ENCODE data around the gene GPR4.
"Not testable (repeated sequence)": the region's sequence is repeated elsewhere in the genome, so short reads cannot be mapped to it uniquely, and the experiment has no call there.

Gene GPR4

GRCh38 chr19:45601524-45602374, at the start of gene GPR4:
GPR4 (minus strand) TSS chr19:45602212; CDS start chr19:45591866, 10,346 bp downstream.
- no peak for DNase-seq (ENCODE audit: low spot score)

- DNase-seq (ENCODE audit: low spot score) = no peak
Observed at GRCh38 chr19:45650722-45651121, 48.7 kb upstream of the GPR4 start.

- no peak for DNase-seq (ENCODE audit: low spot score)
Observed at GRCh38 chr19:45646345-45646698, 44.3 kb upstream of the GPR4 start.

- DNase-seq (ENCODE audit: low spot score) = no peak
Observed at GRCh38 chr19:45645631-45646344, 43.8 kb upstream of the GPR4 start.

GRCh38 chr19:45645068-45645630, 43.1 kb upstream of the GPR4 start:
- DNase-seq (ENCODE audit: low spot score) = no peak

- no peak for DNase-seq (ENCODE audit: low spot score)
Observed at GRCh38 chr19:45643927-45644771, 42.1 kb upstream of the GPR4 start.

GRCh38 chr19:45643024-45643926, 41.3 kb upstream of the GPR4 start:
- peak; percentile 80 for DNase-seq (ENCODE audit: low spot score)

GRCh38 chr19:45641274-45642105, 39.5 kb upstream of the GPR4 start:
- DNase-seq (ENCODE audit: low spot score) = peak; percentile 97

- peak; percentile 60 for DNase-seq (ENCODE audit: low spot score)
Observed at GRCh38 chr19:45640849-45641273, 38.8 kb upstream of the GPR4 start.

- peak; percentile 51 for DNase-seq (ENCODE audit: low spot score)
Observed at GRCh38 chr19:45638930-45639729, 37.1 kb upstream of the GPR4 start, which contains the start of gene EML2. EML2 (minus strand) TSS chr19:45639397; CDS start chr19:45639376, 21 bp downstream.

GRCh38 chr19:45637890-45638667, 36.1 kb upstream of the GPR4 start:
- DNase-seq (ENCODE audit: low spot score) = peak; percentile 44

GRCh38 chr19:45636902-45637301, 34.9 kb upstream of the GPR4 start:
- no peak for DNase-seq (ENCODE audit: low spot score)

- no peak for DNase-seq (ENCODE audit: low spot score)
Observed at GRCh38 chr19:45636275-45636674, 34.3 kb upstream of the GPR4 start.

- DNase-seq (ENCODE audit: low spot score) = peak; percentile 91
Observed at GRCh38 chr19:45632468-45633196, 30.6 kb upstream of the GPR4 start.

GRCh38 chr19:45630463-45630862, 28.5 kb upstream of the GPR4 start:
- peak; percentile 89 for DNase-seq (ENCODE audit: low spot score)

- no peak for DNase-seq (ENCODE audit: low spot score)
Observed at GRCh38 chr19:45629704-45630103, 27.7 kb upstream of the GPR4 start.

- not testable (repeated sequence) for DNase-seq (ENCODE audit: low spot score)
Observed at GRCh38 chr19:45628219-45628618, 26.2 kb upstream of the GPR4 start.

GRCh38 chr19:45623984-45624383, 22.0 kb upstream of the GPR4 start:
- no peak for DNase-seq (ENCODE audit: low spot score)
